Psoas muscle (tissue), 8 donors: ENCODE data around the gene ATP6AP2. TPM values are rescaled to one million over a fixed set of nuclear protein-coding genes. Genes with fewer than 3 reads are reported as not detected.

Experiments used
- ATAC-seq, 4 donors: fragments of 200-7000 bp; cut with Tn5 transposase; one replicate each; pipeline ENCODE4 v1.9.1; 2020; ENCODE audit warnings: moderate library complexity in 3 of 4, mild to moderate bottlenecking in 2 of 4
- DNase-seq, 2 donors: peaks; one replicate each; pipeline ENCODE4 v3.0.0-alpha.2; 2020
- H3K27ac ChIP-seq: fragments of 200-600 bp; one replicate; pipeline ENCODE4 v1.8.0; 2022
- H3K27me3 ChIP-seq, 3 donors: fragments of 200-600 bp in 1 of 3; one replicate each; pipeline versions ENCODE4 v1.6.1 to v1.8.0; 2013 to 2022; ENCODE audit warnings: low read length in 2 of 3, mild to moderate bottlenecking in 2 of 3, moderate library complexity in 1 of 3; ENCODE audit not compliant: insufficient read depth in 3 of 3
- H3K36me3 ChIP-seq, 2 donors: fragments of 200-600 bp in 1 of 2; one replicate each; pipeline versions ENCODE4 v1.6.1 to v1.8.0; 2013 to 2022; ENCODE audit warnings: low read depth in 1 of 2, mild to moderate bottlenecking in 1 of 2, moderate library complexity in 1 of 2; ENCODE audit not compliant: insufficient read depth in 1 of 2
- H3K4me1 ChIP-seq: fragments of 200-600 bp; one replicate; pipeline ENCODE4 v1.8.0; 2022
- H3K4me3 ChIP-seq: fragments of 200-600 bp; one replicate; pipeline ENCODE4 v1.8.0; 2022; ENCODE audit warnings: mild to moderate bottlenecking
- H3K9me3 ChIP-seq: fragments of 200-600 bp; one replicate; pipeline ENCODE4 v1.8.0; 2022
- CTCF ChIP-seq: fragments of 200-600 bp; IDR thresholded peaks from one replicate; pipeline ENCODE4 v1.8.0; 2022; ENCODE audit warnings: antibody characterized with exemption
- WGBS, 3 donors: extraction: QIAGEN DNeasy Blood & Tissue Kit; methylation state at CpG; one replicate each; pipeline versions ENCODE4 v1.1.6 to v1.1.7; 2013; 5-methylcytosine and 5-hydroxymethylcytosine counted together
- intact Hi-C, 2 donors: fragments of 100-400 bp; cut with DNase I; formaldehyde crosslinking; loops; one replicate each; pipeline versions ENCODE4 v1.11.0 to v1.14.2; 2022
- polyA plus RNA-seq, 3 donors: library from polyadenylated mRNA; stranded (reverse); fragments of 200-250 nt; gene quantifications; one replicate each; pipeline ENCODE4 v1.2.3, GENCODE V29; 2013
- total RNA-seq, 4 donors: library from RNA; stranded (reverse); fragmentation: NEBNext Ultra II Directional in 2 of 4; extraction: Animal tissue kit (Norgen Biotek cat#: 25700) in 2 of 4; gene quantifications; one replicate each; pipeline versions ENCODE4 v1.2.1 to v1.2.4, GENCODE V29; 2021 to 2023
- donor health status: healthy with polysubstance abuse.
- donor health status: DM: no; HTN: no; CAD: no; lungs with moderate emphysema.
- donor health status: Bipolar disorder and iron deficiency.
- donor health status: healthy.
- donor health status: DM: yes; HTN: yes; CAD: no.
- donor health status: DM: no; HTN: no; CAD: no.
- donor health status: DM: no; HTN: no; CAD: no.
- donor health status: DM: yes; HTN: yes; CAD: no.

Gene ATP6AP2
- total and polyA plus RNA-seq, 7 donors, result 17.5 to 29.2 (median 24.7) TPM

GRCh38 chrX:40544343-40545266, 36.2 kb upstream of the ATP6AP2 start:
- Histone ChIP-seq H3K4me1 (no peaks in the 10 kb centered on the region), H3K27ac (no peak overlapping the region), H3K36me3 (no peaks in the 10 kb centered on the region), H3K4me3 (peak overlapping the region; percentile 1), H3K9me3 (no peaks in the 10 kb centered on the region), H3K27me3 (peaks cover 0 to 30% (median 0%) of the 10 kb centered on the region in 3 donors)
- ATAC-seq, result peak in 3 of 4 donors; percentile 32 to 54 (median 36)
- no peak for TF ChIP-seq CTCF
- 50 to 63% (median 51%) methylated on average over 13 of the region's 13 CpGs for WGBS, 3 donors
- intact Hi-C loops, result loop anchor here (5.0 to 10.0 kb wide), 2 partner anchors 708 to 710 kb away; no protein-coding TSS in a partner anchor
- no peak for DNase-seq

- no peaks in the 10 kb centered on the region for H3K9me3 ChIP-seq
- H3K4me1 ChIP-seq, result no peaks in the 10 kb centered on the region
- TF ChIP-seq CTCF, result no peak
- H3K36me3 ChIP-seq, result no peaks in the 10 kb centered on the region
- WGBS, 3 donors, result 96 to 100% (median 97%) methylated on average over 2 of the region's 2 CpGs
- H3K27me3 ChIP-seq, result peaks cover 0 to 18% (median 0%) of the 10 kb centered on the region in 3 donors
- intact Hi-C loops, result loop anchor here (5.0 to 10.0 kb wide), 2 partner anchors 705 to 708 kb away; no protein-coding TSS in a partner anchor
- no peak overlapping the region for H3K4me3 ChIP-seq
- ATAC-seq (no peak), DNase-seq (no peak)
- no peak overlapping the region for H3K27ac ChIP-seq
Measured at GRCh38 chrX:40546870-40547269, 33.9 kb upstream of the ATP6AP2 start.

- WGBS, 3 donors, result 27 to 45% (median 31%) methylated on average over 8 to 9 of the region's 9 CpGs
- H3K36me3 ChIP-seq, result no peaks in the 10 kb centered on the region
- no peak for TF ChIP-seq CTCF
- DNase-seq (no peak), ATAC-seq (no peak)
- no peak overlapping the region for H3K27ac ChIP-seq
- no peak overlapping the region for H3K4me3 ChIP-seq
- H3K9me3 ChIP-seq, result no peaks in the 10 kb centered on the region
- no peaks in the 10 kb centered on the region for H3K4me1 ChIP-seq
- H3K27me3 ChIP-seq, result peaks cover 0 to 39% (median 0%) of the 10 kb centered on the region in 3 donors
- intact Hi-C loops, result no loop called here
Measured at GRCh38 chrX:40550066-40550465, 30.7 kb upstream of the ATP6AP2 start.

- H3K4me3 ChIP-seq, result no peak overlapping the region
- DNase-seq (no peak), ATAC-seq (no peak)
- TF ChIP-seq CTCF, result no peak
- no peak overlapping the region for H3K27ac ChIP-seq
- H3K36me3 ChIP-seq, result no peaks in the 10 kb centered on the region
- intact Hi-C loops, result no loop called here
- no peaks in the 10 kb centered on the region for H3K9me3 ChIP-seq
- H3K4me1 ChIP-seq, result no peaks in the 10 kb centered on the region
- 55 to 70% (median 69%) methylated on average over 5 of the region's 5 CpGs for WGBS, 3 donors
- peaks cover 0 to 44% (median 0%) of the 10 kb centered on the region in 3 donors for H3K27me3 ChIP-seq
Measured at GRCh38 chrX:40552768-40553167, 28.0 kb upstream of the ATP6AP2 start.
